Natural killer cell (primary cell): ENCODE measurements around the gene CACNA2D3. TPM values are rescaled to one million over a fixed set of nuclear protein-coding genes. Genes with fewer than 3 reads are reported as not detected.

Experiments
- ATAC-seq, 3 donors: fragments of 150-1000 bp in 2 of 3; fragments of 200-7000 bp in 1 of 3; cut with Tn5 transposase; 1 replicate in 1 of 3; 2 replicates in 2 of 3; pipeline ENCODE4 v1.10.0; 2021; ENCODE audit warnings: mild to moderate bottlenecking in 2 of 3, moderate library complexity in 2 of 3
- DNase-seq, 2 donors: peaks; one replicate each; pipeline versions ENCODE4 v3.0.0 to v3.0.0-alpha.2; 2013 to 2021; ENCODE audit warnings: mixed read lengths in 1 of 2
- H3K27ac ChIP-seq: one replicate; pipeline ENCODE4 v1.5.1; 2013; ENCODE audit warnings: mild to moderate bottlenecking, low read length
- H3K27me3 ChIP-seq: one replicate; pipeline ENCODE4 v1.6.1; 2013; ENCODE audit warnings: low read length; ENCODE audit not compliant: control insufficient read depth, insufficient read depth
- H3K36me3 ChIP-seq: one replicate; pipeline ENCODE4 v1.6.1; 2013; ENCODE audit warnings: low read length; ENCODE audit not compliant: control insufficient read depth, insufficient read depth
- H3K4me1 ChIP-seq: one replicate; pipeline ENCODE4 v1.6.1; 2013; ENCODE audit warnings: low read length; ENCODE audit not compliant: control insufficient read depth, insufficient read depth
- H3K4me3 ChIP-seq: one replicate; pipeline ENCODE4 v1.5.1; 2013; ENCODE audit warnings: low read length
- H3K9me3 ChIP-seq: one replicate; pipeline ENCODE4 v1.6.1; 2013; ENCODE audit warnings: low read length; ENCODE audit not compliant: control insufficient read depth, insufficient read depth
- H3K27ac Mint-ChIP-seq, 2 donors: one replicate each; pipeline ENCODE4 v1.8.0; 2022; ENCODE audit warnings: mild to moderate bottlenecking in 2 of 2, mixed read lengths in 2 of 2, moderate library complexity in 1 of 2
- H3K27me3 Mint-ChIP-seq, 2 donors: one replicate each; pipeline ENCODE4 v1.8.0; 2022; ENCODE audit warnings: low read depth in 2 of 2, mixed read lengths in 2 of 2
- H3K36me3 Mint-ChIP-seq: one replicate; pipeline ENCODE4 v1.8.0; 2022; ENCODE audit warnings: mixed read lengths
- H3K4me1 Mint-ChIP-seq, 2 donors: one replicate each; pipeline ENCODE4 v1.8.0; 2022; ENCODE audit warnings: mixed read lengths in 2 of 2
- H3K4me3 Mint-ChIP-seq: one replicate; pipeline ENCODE4 v1.8.0; 2022; ENCODE audit warnings: mild to moderate bottlenecking, moderate library complexity, mixed read lengths
- H3K9me3 Mint-ChIP-seq, 2 donors: one replicate each; pipeline ENCODE4 v1.8.0; 2022; ENCODE audit warnings: mixed read lengths in 2 of 2
- WGBS: methylation state at CpG from one replicate; pipeline ENCODE4 v1.1.7; 2013; ENCODE audit warnings: missing lambda C conversion rate; ENCODE audit not compliant: insufficient coverage; 5-methylcytosine and 5-hydroxymethylcytosine counted together
- intact Hi-C: fragments of 100-400 bp; cut with micrococcal nuclease; formaldehyde crosslinking; loops from one replicate; pipeline ENCODE4 v1.14.2; 2022
- total RNA-seq, 4 donors: library from RNA; stranded (reverse); fragments of 120-200 nt in 1 of 4; gene quantifications; one replicate each; pipeline versions ENCODE4 v1.2.3 to v1.2.4, GENCODE V29; 2013 to 2022
- TF ChIP-seq, protein P1 (sequence below): fragments of 200-600 bp; IDR thresholded peaks from one replicate; pipeline ENCODE4 v1.8.0; 2022; ENCODE audit warnings: antibody characterized with exemption

The CACNA2D3 gene
- total RNA-seq, 3 donors from 2014 or later (not counting 1 experiment from before 2014, with no cell fraction given) = 0.49 TPM; not detected in 2

DNA sequence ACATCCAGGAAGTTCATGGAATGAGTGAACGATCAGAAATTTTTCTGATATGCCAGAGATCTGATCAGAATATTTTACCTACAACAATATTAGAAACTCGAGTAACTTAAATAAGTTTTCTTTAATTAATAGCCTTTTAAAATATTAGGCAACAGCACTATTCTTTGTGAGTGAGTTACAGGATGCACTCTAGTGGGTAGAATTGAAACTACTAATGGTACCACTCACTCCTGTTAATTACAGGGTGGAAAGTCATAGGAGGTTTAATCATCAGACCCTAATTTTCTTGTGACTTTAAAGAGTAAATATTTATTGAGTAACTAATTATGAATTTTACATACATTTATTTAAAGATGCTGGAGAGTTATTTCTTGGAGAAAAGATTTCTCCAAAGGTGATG lies 217.3 kb downstream of the CACNA2D3 start:
- Mint-ChIP-seq H3K27me3 (peaks cover 0 to 3% of the 10 kb centered on the region in 2 donors), H3K36me3 (no peaks in the 10 kb centered on the region), H3K4me3 (no peak overlapping the region), H3K4me1 (no peaks in the 10 kb centered on the region), H3K27ac (no peak overlapping the region), H3K9me3 (no peaks in the 10 kb centered on the region)
- DNase-seq (no peak), ATAC-seq (no peak)
- no peaks in the 10 kb centered on the region for H3K4me1 ChIP-seq
- TF ChIP-seq, protein P1, sequence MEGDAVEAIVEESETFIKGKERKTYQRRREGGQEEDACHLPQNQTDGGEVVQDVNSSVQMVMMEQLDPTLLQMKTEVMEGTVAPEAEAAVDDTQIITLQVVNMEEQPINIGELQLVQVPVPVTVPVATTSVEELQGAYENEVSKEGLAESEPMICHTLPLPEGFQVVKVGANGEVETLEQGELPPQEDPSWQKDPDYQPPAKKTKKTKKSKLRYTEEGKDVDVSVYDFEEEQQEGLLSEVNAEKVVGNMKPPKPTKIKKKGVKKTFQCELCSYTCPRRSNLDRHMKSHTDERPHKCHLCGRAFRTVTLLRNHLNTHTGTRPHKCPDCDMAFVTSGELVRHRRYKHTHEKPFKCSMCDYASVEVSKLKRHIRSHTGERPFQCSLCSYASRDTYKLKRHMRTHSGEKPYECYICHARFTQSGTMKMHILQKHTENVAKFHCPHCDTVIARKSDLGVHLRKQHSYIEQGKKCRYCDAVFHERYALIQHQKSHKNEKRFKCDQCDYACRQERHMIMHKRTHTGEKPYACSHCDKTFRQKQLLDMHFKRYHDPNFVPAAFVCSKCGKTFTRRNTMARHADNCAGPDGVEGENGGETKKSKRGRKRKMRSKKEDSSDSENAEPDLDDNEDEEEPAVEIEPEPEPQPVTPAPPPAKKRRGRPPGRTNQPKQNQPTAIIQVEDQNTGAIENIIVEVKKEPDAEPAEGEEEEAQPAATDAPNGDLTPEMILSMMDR = no peak
- no peaks in the 10 kb centered on the region for H3K36me3 ChIP-seq
- H3K27me3 ChIP-seq = no peaks in the 10 kb centered on the region
- no CpG with 5 or more reads among the region's 2 CpGs for WGBS
- H3K9me3 ChIP-seq = no peaks in the 10 kb centered on the region
- intact Hi-C loops = no loop called here
- H3K27ac ChIP-seq = no peak overlapping the region
- H3K4me3 ChIP-seq = no peak overlapping the region

DNA sequence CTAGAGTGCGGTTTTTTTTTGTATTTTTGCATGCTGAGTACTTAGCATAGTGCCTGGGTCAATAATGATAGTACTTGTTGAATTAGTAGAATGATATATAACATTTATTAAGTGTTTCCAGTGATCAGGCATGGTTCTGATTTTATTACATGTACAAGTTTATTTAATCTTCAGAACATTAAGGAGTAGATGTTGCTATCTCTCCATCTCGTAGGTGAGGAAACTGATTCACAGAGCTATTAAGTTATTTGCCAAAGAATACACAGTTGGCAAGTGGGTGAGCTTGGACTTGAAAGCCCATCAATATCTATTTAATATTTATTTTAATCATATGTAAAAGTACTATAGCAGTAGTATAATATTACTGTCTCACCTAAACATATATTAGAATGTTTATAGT lies 219.5 kb downstream of the CACNA2D3 start:
- Mint-ChIP-seq H3K9me3 (no peaks in the 10 kb centered on the region), H3K36me3 (no peaks in the 10 kb centered on the region), H3K27ac (no peak overlapping the region), H3K4me1 (no peaks in the 10 kb centered on the region), H3K27me3 (peaks cover 0 to 3% of the 10 kb centered on the region in 2 donors), H3K4me3 (no peak overlapping the region)
- ATAC-seq (no peak), DNase-seq (no peak)
- intact Hi-C loops = no loop called here
- no peaks in the 10 kb centered on the region for H3K36me3 ChIP-seq
- whole genome bisulfite sequencing = 100% methylated on average over 1 of the region's 2 CpGs
- H3K9me3 ChIP-seq = no peaks in the 10 kb centered on the region
- TF ChIP-seq, protein P1 = no peak
- H3K27ac ChIP-seq = no peak overlapping the region
- H3K4me1 ChIP-seq = no peaks in the 10 kb centered on the region
- no peak overlapping the region for H3K4me3 ChIP-seq
- no peaks in the 10 kb centered on the region for H3K27me3 ChIP-seq

DNA sequence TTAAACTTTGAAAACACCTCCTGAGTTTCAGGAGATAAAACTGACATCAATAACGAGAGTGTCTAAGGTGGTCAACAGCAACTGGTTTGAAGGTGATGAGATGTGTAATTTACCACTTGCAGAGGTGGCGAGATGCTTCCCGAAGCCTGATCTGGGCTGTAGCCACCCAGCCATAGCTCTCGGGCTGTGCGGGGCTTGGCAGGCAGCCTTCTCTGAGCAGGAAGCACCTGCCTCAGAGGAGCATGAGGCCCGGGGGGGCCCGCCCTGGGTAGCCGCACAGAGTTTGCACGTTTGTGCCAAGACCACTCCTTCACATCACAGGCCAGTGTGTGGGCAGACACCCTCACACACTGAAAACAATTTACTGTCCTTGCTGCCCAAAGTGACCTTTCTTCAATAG lies 220.3 kb downstream of the CACNA2D3 start:
- Mint-ChIP-seq H3K9me3 (no peaks in the 10 kb centered on the region), H3K36me3 (no peaks in the 10 kb centered on the region), H3K4me3 (no peak overlapping the region), H3K27me3 (peaks cover 0 to 3% of the 10 kb centered on the region in 2 donors), H3K4me1 (no peaks in the 10 kb centered on the region), H3K27ac (no peak overlapping the region)
- TF ChIP-seq, protein P1 = no peak
- DNase-seq (no peak), ATAC-seq (no peak)
- 3% methylated on average over 9 of the region's 9 CpGs for WGBS
- intact Hi-C loops = no loop called here
- Histone ChIP-seq H3K9me3 (no peaks in the 10 kb centered on the region), H3K27me3 (no peaks in the 10 kb centered on the region), H3K4me1 (no peaks in the 10 kb centered on the region), H3K36me3 (no peaks in the 10 kb centered on the region), H3K27ac (no peak overlapping the region), H3K4me3 (no peak overlapping the region)

DNA sequence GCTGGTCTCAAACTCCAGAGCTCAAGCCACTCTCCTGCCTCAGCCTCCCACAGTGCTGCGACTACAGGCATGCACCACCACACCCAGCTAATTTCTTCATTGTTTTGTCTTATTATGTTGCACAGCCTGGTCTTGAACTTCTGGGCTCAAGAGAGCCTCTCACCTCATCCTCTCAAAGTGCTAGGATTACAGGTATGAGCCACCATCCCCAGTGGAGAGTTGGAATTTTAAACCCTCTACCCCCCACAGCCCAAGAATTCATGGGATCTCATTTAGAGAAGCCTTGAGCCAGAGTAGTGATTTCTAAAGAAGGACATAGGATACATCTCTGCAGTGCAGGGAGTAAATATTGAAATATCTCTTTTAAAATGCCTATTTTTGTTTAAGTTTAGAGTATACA lies 221.1 kb downstream of the CACNA2D3 start:
- TF ChIP-seq, protein P1 = no peak
- WGBS = 85% methylated on average over 1 of the region's 1 CpG
- no peak overlapping the region for H3K27ac ChIP-seq
- ATAC-seq (no peak), DNase-seq (no peak)
- no peak overlapping the region for H3K27ac Mint-ChIP-seq
- H3K4me1 Mint-ChIP-seq = no peaks in the 10 kb centered on the region
- intact Hi-C loops = no loop called here
- H3K4me3 Mint-ChIP-seq = no peak overlapping the region
- no peaks in the 10 kb centered on the region for H3K36me3 ChIP-seq
- H3K27me3 ChIP-seq = no peaks in the 10 kb centered on the region
- no peak overlapping the region for H3K4me3 ChIP-seq
- H3K36me3 Mint-ChIP-seq = no peaks in the 10 kb centered on the region
- no peaks in the 10 kb centered on the region for H3K9me3 Mint-ChIP-seq
- H3K27me3 Mint-ChIP-seq = peaks cover 0 to 3% of the 10 kb centered on the region in 2 donors
- no peaks in the 10 kb centered on the region for H3K9me3 ChIP-seq
- no peaks in the 10 kb centered on the region for H3K4me1 ChIP-seq
